Endothelial cell of umbilical vein (primary cell): Measurements from ENCODE around the gene BMPER. TPM values are rescaled to one million over a fixed set of nuclear protein-coding genes. Genes with fewer than 3 reads are reported as not detected.

ENCODE experiments used
- BruUV-seq: library from RNA; stranded (reverse); fragments of 400-500 nt; replicated peaks from 2 replicates; lab custom pipeline; 2021; lab: Mats Ljungman, UMichigan
- CTCF ChIA-PET: fragments of 300-600, 350-600 bp; sonication (Branson Sonifier 250); formaldehyde crosslinking; loops from one replicate; lab custom pipeline; 2021; ENCODE audit warnings: antibody characterized with exemption, inconsistent platforms; lab: Charles Lee
- POLR2A ChIA-PET: fragments of 300-600, 350-600 bp; sonication (Branson Sonifier 250); formaldehyde crosslinking; loops from one replicate; lab custom pipeline; 2021; ENCODE audit warnings: antibody characterized with exemption, inconsistent platforms; lab: Charles Lee
- DNase-seq: peaks from one replicate; pipeline ENCODE4 v3.0.0-alpha.2; 2011; ENCODE audit warnings: low read depth, low spot score
- FAIRE-seq: peaks from 2 replicates; lab custom pipeline; 2011; peaks lifted over from hg19 to GRCh38; lab: Jason Lieb, UNC
- H2AFZ ChIP-seq: 2 replicates; pipeline ENCODE4 v1.6.0; 2012; ENCODE audit warnings: low read depth, low read length, control low read depth, inconsistent platforms
- H3K27ac ChIP-seq: 2 replicates; pipeline ENCODE4 v1.5.1; 2011; ENCODE audit warnings: low read depth, mild to moderate bottlenecking, control low read depth, low read length, moderate library complexity; ENCODE audit not compliant: insufficient read depth
- H3K27me3 ChIP-seq, 2 experiments: 2 replicates each; pipeline versions ENCODE4 v1.6.0 to v1.6.1; 2011; ENCODE audit warnings: low read length in 2 of 2, mixed read lengths in 1 of 2; ENCODE audit not compliant: control insufficient read depth in 2 of 2, insufficient read depth in 2 of 2
- H3K36me3 ChIP-seq, 2 experiments: 2 replicates in 1 of 2; 3 replicates in 1 of 2; pipeline ENCODE4 v1.5.1; 2011; ENCODE audit warnings: low read length in 2 of 2, mild to moderate bottlenecking in 1 of 2, moderate library complexity in 1 of 2; ENCODE audit not compliant: control insufficient read depth in 2 of 2, insufficient read depth in 2 of 2; ENCODE audit errors: extremely low read depth in 1 of 2
- H3K4me1 ChIP-seq: 3 replicates; pipeline ENCODE4 v1.5.1; 2011; ENCODE audit warnings: mild to moderate bottlenecking, low read length; ENCODE audit not compliant: control insufficient read depth, insufficient read depth; ENCODE audit errors: extremely low read depth
- H3K4me2 ChIP-seq: 2 replicates; pipeline ENCODE4 v1.6.1; 2011; ENCODE audit warnings: low read length, control low read depth, mixed read lengths; ENCODE audit not compliant: insufficient read depth
- H3K4me3 ChIP-seq, 3 experiments: fragments of 200-600 bp in 1 of 3; sonication (generic), shearing (Covaris generic) in 1 of 3; replicated peaks in 1 of 3; 2 replicates each; pipeline ENCODE4 v1.5.1; 2011 to 2016; ENCODE audit warnings: control low read depth in 3 of 3, low read length in 3 of 3, mild to moderate bottlenecking in 2 of 3, inconsistent platforms in 1 of 3, low read depth in 1 of 3, moderate library complexity in 1 of 3; ENCODE audit not compliant: insufficient read depth in 1 of 3
- H3K79me2 ChIP-seq: 2 replicates; pipeline ENCODE4 v1.6.0; 2012; ENCODE audit warnings: low read length, inconsistent platforms; ENCODE audit not compliant: control insufficient read depth, insufficient read depth
- H3K9ac ChIP-seq: replicated peaks from 2 replicates; pipeline ENCODE3; 2011; ENCODE audit warnings: low read length, control low read depth; ENCODE audit not compliant: insufficient read depth; ENCODE audit errors: extremely low read depth
- H3K9me1 ChIP-seq: replicated peaks from 3 replicates; pipeline ENCODE4 v1.6.0; 2011; ENCODE audit warnings: mild to moderate bottlenecking, low read length; ENCODE audit not compliant: control insufficient read depth, insufficient read depth; ENCODE audit errors: extremely low read depth
- H3K9me3 ChIP-seq: replicated peaks from 2 replicates; pipeline ENCODE4 v1.5.1; 2012; ENCODE audit warnings: low read length, inconsistent platforms; ENCODE audit not compliant: control insufficient read depth, insufficient read depth
- H4K20me1 ChIP-seq: replicated peaks from 2 replicates; pipeline ENCODE3; 2011; ENCODE audit warnings: mild to moderate bottlenecking, low read length; ENCODE audit not compliant: control insufficient read depth, insufficient read depth; ENCODE audit errors: extremely low read depth
- CTCF ChIP-seq, 2 donors: IDR thresholded peaks; 1 replicate in 1 of 2; 2 replicates in 1 of 2; pipeline ENCODE4 v1.5.1; 2011; ENCODE audit warnings: low read length in 2 of 2, mild to moderate bottlenecking in 2 of 2, moderate library complexity in 2 of 2, control low read depth in 1 of 2, inconsistent platforms in 1 of 2, low read depth in 1 of 2; ENCODE audit not compliant: insufficient read depth in 1 of 2; ENCODE audit errors: extremely low read depth in 1 of 2
- EZH2 ChIP-seq: IDR thresholded peaks from 2 replicates; pipeline ENCODE4 v1.6.1; 2012; ENCODE audit warnings: borderline replicate concordance, low read depth, mild to moderate bottlenecking, moderate library complexity, low read length, inconsistent platforms; ENCODE audit not compliant: severe bottlenecking
- FOS ChIP-seq: IDR thresholded peaks from 2 replicates; pipeline ENCODE4 v1.6.1; 2011; ENCODE audit warnings: mild to moderate bottlenecking, low read length, moderate library complexity, borderline replicate concordance; ENCODE audit not compliant: insufficient read depth
- GATA2 ChIP-seq: IDR thresholded peaks from 2 replicates; pipeline ENCODE4 v1.7.0; 2011; ENCODE audit warnings: low read depth, mild to moderate bottlenecking, moderate library complexity, mixed read lengths, low read length; ENCODE audit not compliant: insufficient read length, insufficient read depth
- JUN ChIP-seq: IDR thresholded peaks from 2 replicates; pipeline ENCODE4 v1.6.1; 2011; ENCODE audit warnings: borderline replicate concordance, low read depth; ENCODE audit not compliant: insufficient read length, insufficient read depth
- MAX ChIP-seq: IDR thresholded peaks from 2 replicates; pipeline ENCODE4 v1.6.1; 2011; ENCODE audit not compliant: insufficient read depth, insufficient read length
- MYC ChIP-seq: IDR thresholded peaks from one replicate; pipeline ENCODE4 v1.6.1; 2011; ENCODE audit warnings: mild to moderate bottlenecking, low read depth, low read length
- POLR2A ChIP-seq: IDR thresholded peaks from 2 replicates; pipeline ENCODE4 v1.6.1; 2012; ENCODE audit warnings: low read depth, mild to moderate bottlenecking, control low read depth, low read length
- POLR2AphosphoS5 ChIP-seq: IDR thresholded peaks from 2 replicates; pipeline ENCODE4 v1.6.1; 2012; ENCODE audit warnings: low read depth, mild to moderate bottlenecking, control low read depth, low read length, moderate library complexity; ENCODE audit not compliant: insufficient read depth
- dilution Hi-C: fragments of 300-500 bp; cut with MboI; formaldehyde crosslinking; loops from one replicate; pipeline ENCODE4 v1.15.0; 2019; ENCODE audit warnings: low sequenced_read_pairs; ENCODE audit not compliant: extremely low pct_ligation_motif_present
- intact Hi-C: fragments of 100-400 bp; cut with micrococcal nuclease; formaldehyde crosslinking; loops from one replicate; pipeline ENCODE4 v1.10.0; 2022
- polyA plus RNA-seq, 4 experiments: library from polyadenylated mRNA; depleted of rRNA in 3 of 4; stranded (reverse) in 3 of 4; unstranded in 1 of 4; fragments of >200 nt; gene quantifications; 2 replicates each; pipeline versions ENCODE4 v1.2.1 to v1.2.3, GENCODE V29; 2011 to 2012; ENCODE audit warnings: missing spikeins in 1 of 4
- total RNA-seq: library from RNA; stranded (reverse); gene quantifications from 2 replicates; pipeline ENCODE4 v1.2.3, GENCODE V29; 2021

The BMPER gene
- total and polyA plus RNA-seq, 2 donors (not counting 3 experiments of a cell fraction or from before 2014, with no cell fraction given), result 0.10 to 0.13 TPM

- Histone ChIP-seq H3K27me3 (no peaks in the 10 kb centered on the region), H3K36me3 (no peaks in the 10 kb centered on the region), H3K79me2 (no peaks in the 10 kb centered on the region), H3K9me1 (no peaks in the 10 kb centered on the region), H3K4me3 (no peak overlapping the region), H3K27ac (no peak overlapping the region), H3K9ac (no peak overlapping the region), H4K20me1 (no peaks in the 10 kb centered on the region), H3K4me1 (no peaks in the 10 kb centered on the region), H3K9me3 (no peaks in the 10 kb centered on the region), H3K4me2 (no peak overlapping the region), H2AFZ (no peak overlapping the region)
- no peak for FAIRE-seq
- ChIA-PET CTCF (no interaction called here), POLR2A (no interaction called here)
- TF ChIP-seq CTCF (IDR thresholded peaks at IDR 0.05; ENCODE audit: extremely low read depth in 1 of 2, insufficient read depth in 1 of 2, low read depth in 1 of 2, low read length in 2 of 2), result no peak
- no peak for TF ChIP-seq FOS
- no peak for TF ChIP-seq EZH2
- no peak for TF ChIP-seq GATA2
- no peak for TF ChIP-seq POLR2AphosphoS5
- TF ChIP-seq MYC, result no peak
- no peak for TF ChIP-seq POLR2A
- TF ChIP-seq JUN, result no peak
- no peak for TF ChIP-seq MAX
- BruUV-seq, result no TSS peak
- no peak for DNase-seq
- intact Hi-C loops (no loop called here), dilution Hi-C loops (no loop called here)
These were observed 32.5 kb upstream of the BMPER start for GRCh38 chr7:33872870-33873269.
